ENCODE data around the gene FANCI.
A peak's percentile ranks its signal among the peaks of the same experiment; 100 is the strongest.

Gene FANCI

GRCh38 chr15:89323825-89324224 lies 80.0 kb downstream of the FANCI start:
- TF ChIP-seq TAF1 (IDR thresholded peaks at IDR 0.05; ENCODE audit: borderline replicate concordance, insufficient read depth, low read length) = no peak
- no peak for TF ChIP-seq POLR2AphosphoS5 (IDR thresholded peaks at IDR 0.05; ENCODE audit: low read depth, low read length)
- TF ChIP-seq FOXP2 (optimal IDR thresholded peaks at IDR 0.05; ENCODE audit: borderline replicate concordance, extremely low read depth, extremely low read length, insufficient read depth) = no peak
- no peak for TF ChIP-seq SIN3A (IDR thresholded peaks at IDR 0.05; ENCODE audit: borderline replicate concordance, insufficient read depth, low read length)
- TF ChIP-seq REST (IDR thresholded peaks at IDR 0.05; ENCODE audit: insufficient read depth in 1 of 2, low read depth in 2 of 2, low read length in 2 of 2) = no peak

- TF ChIP-seq POLR2AphosphoS5 (IDR thresholded peaks at IDR 0.05; ENCODE audit: low read depth, low read length) (0 out of 2 replicates have a peak, but pooled peaks have one; percentile 3), SIN3A (IDR thresholded peaks at IDR 0.05; ENCODE audit: borderline replicate concordance, insufficient read depth, low read length) (no peak), TAF1 (IDR thresholded peaks at IDR 0.05; ENCODE audit: borderline replicate concordance, insufficient read depth, low read length) (no peak)
Measured at GRCh38 chr15:89325039-89325803, 81.4 kb downstream of the FANCI start.

GRCh38 chr15:89326316-89326715 lies 82.5 kb downstream of the FANCI start:
- TF ChIP-seq REST (IDR thresholded peaks at IDR 0.05; ENCODE audit: insufficient read depth in 1 of 2, low read depth in 2 of 2, low read length in 2 of 2) (no peak), FOXP2 (optimal IDR thresholded peaks at IDR 0.05; ENCODE audit: borderline replicate concordance, extremely low read depth, extremely low read length, insufficient read depth) (no peak)

GRCh38 chr15:89327113-89327512 lies 83.3 kb downstream of the FANCI start:
- TF ChIP-seq TAF1 (IDR thresholded peaks at IDR 0.05; ENCODE audit: borderline replicate concordance, insufficient read depth, low read length) (no peak), FOXP2 (optimal IDR thresholded peaks at IDR 0.05; ENCODE audit: borderline replicate concordance, extremely low read depth, extremely low read length, insufficient read depth) (no peak), REST (IDR thresholded peaks at IDR 0.05; ENCODE audit: insufficient read depth in 1 of 2, low read depth in 2 of 2, low read length in 2 of 2) (no peak), SIN3A (IDR thresholded peaks at IDR 0.05; ENCODE audit: borderline replicate concordance, insufficient read depth, low read length) (no peak), POLR2AphosphoS5 (IDR thresholded peaks at IDR 0.05; ENCODE audit: low read depth, low read length) (no peak; the same call in 1 of the 2 replicates)

- TF ChIP-seq TAF1 (IDR thresholded peaks at IDR 0.05; ENCODE audit: borderline replicate concordance, insufficient read depth, low read length) (no peak), FOXP2 (optimal IDR thresholded peaks at IDR 0.05; ENCODE audit: borderline replicate concordance, extremely low read depth, extremely low read length, insufficient read depth) (no peak), REST (IDR thresholded peaks at IDR 0.05; ENCODE audit: insufficient read depth in 1 of 2, low read depth in 2 of 2, low read length in 2 of 2) (no peak)
Measured at GRCh38 chr15:89328398-89329254, 84.8 kb downstream of the FANCI start.
